ENCODE results near the gene EVC2. TPM values are rescaled to one million over a fixed set of nuclear protein-coding genes. Genes with fewer than 3 reads are reported as not detected.

EVC2 gene
- polyA plus RNA-seq, 3 donors = 8.3 to 9.2 (median 9.0) TPM

- DNase-seq (ENCODE audit: low read depth in 3 of 3, low spot score in 2 of 3) = no peak
Observed at GRCh38 chr4:5527211-5527610, 181.1 kb downstream of the EVC2 start.

- no peak for DNase-seq (ENCODE audit: low read depth in 3 of 3, low spot score in 2 of 3)
Observed at GRCh38 chr4:5526080-5526846, 182.1 kb downstream of the EVC2 start.

GRCh38 chr4:5524446-5525299 is 183.7 kb downstream of the EVC2 start:
- DNase-seq (ENCODE audit: low read depth in 3 of 3, low spot score in 2 of 3) = peak in 1 of 3 donors; percentile 29

- no peak for DNase-seq (ENCODE audit: low read depth in 3 of 3, low spot score in 2 of 3)
Observed at GRCh38 chr4:5517372-5517771, 191.0 kb downstream of the EVC2 start.

- no peak for DNase-seq (ENCODE audit: low read depth in 3 of 3, low spot score in 2 of 3)
Observed at GRCh38 chr4:5515646-5516045, 192.7 kb downstream of the EVC2 start.

Other genes starting within 250 kb of the EVC2 start
- gene EVC, start 2.6 kb upstream of the EVC2 start, polyA plus RNA-seq (ENCODE audit: insufficient read length in 3 of 3) = 10 to 100 TPM; 36.2 to 41.3 (median 40.6) TPM
- gene CRMP1, start 184.5 kb upstream of the EVC2 start, polyA plus RNA-seq (ENCODE audit: insufficient read length in 3 of 3) = 10 to 100 TPM; 42.9 to 48.2 (median 44.6) TPM